Caco-2 (cell line): ENCODE measurements around the gene SNX21. TPM values are rescaled to one million over a fixed set of nuclear protein-coding genes. Genes with fewer than 3 reads are reported as not detected.

Experiments used
- BruUV-seq: library from RNA; stranded (reverse); fragments of 400-500 nt; replicated peaks from 2 replicates; lab custom pipeline; 2021; lab: Mats Ljungman, UMichigan
- CTCF ChIA-PET: fragments of 300-600 bp; sonication (Branson Sonifier 250); formaldehyde crosslinking; loops from one replicate; lab custom pipeline; 2022; ENCODE audit warnings: antibody characterized with exemption; lab: Charles Lee
- POLR2A ChIA-PET: fragments of 300-600 bp; sonication (Branson Sonifier 250); formaldehyde crosslinking; loops from one replicate; lab custom pipeline; 2022; ENCODE audit warnings: antibody characterized with exemption; lab: Charles Lee
- DNase-seq, 2 experiments: peaks; one replicate each; pipeline versions ENCODE4 v3.0.0 to v3.0.0-alpha.2; 2020 to 2022
- H3K27me3 ChIP-seq: replicated peaks from 2 replicates; pipeline ENCODE4 v1.6.0; 2011; ENCODE audit warnings: low read length; ENCODE audit not compliant: control insufficient read depth, insufficient read depth
- H3K36me3 ChIP-seq: 2 replicates; pipeline ENCODE4 v1.5.1; 2011; ENCODE audit warnings: low read length; ENCODE audit not compliant: control insufficient read depth, insufficient read depth
- H3K4me1 ChIP-seq: fragments of 250-450 bp; sonication (Bioruptor Pico); 2 replicates; pipeline ENCODE4 v1.5.1; 2020; ENCODE audit warnings: mild to moderate bottlenecking
- H3K4me3 ChIP-seq: 2 replicates; pipeline ENCODE4 v1.5.1; 2011; ENCODE audit warnings: low read depth, mild to moderate bottlenecking, control low read depth, low read length
- H3K9me3 ChIP-seq: fragments of 250-450 bp; sonication (Bioruptor Pico); 2 replicates; pipeline ENCODE4 v1.5.1; 2020; ENCODE audit warnings: mild to moderate bottlenecking, moderate library complexity
- H3K27ac Mint-ChIP-seq: one replicate; pipeline ENCODE4 v1.8.0; 2022; ENCODE audit warnings: mixed read lengths; ENCODE audit not compliant: unreplicated experiment
- H3K27me3 Mint-ChIP-seq: one replicate; pipeline ENCODE4 v1.8.0; 2022; ENCODE audit warnings: mixed read lengths; ENCODE audit not compliant: insufficient read depth, unreplicated experiment
- H3K36me3 Mint-ChIP-seq: one replicate; pipeline ENCODE4 v1.8.0; 2022; ENCODE audit warnings: mild to moderate bottlenecking, mixed read lengths; ENCODE audit not compliant: insufficient read depth, unreplicated experiment
- H3K4me1 Mint-ChIP-seq: one replicate; pipeline ENCODE4 v1.8.0; 2022; ENCODE audit warnings: low read depth, mixed read lengths; ENCODE audit not compliant: unreplicated experiment
- H3K4me3 Mint-ChIP-seq: one replicate; pipeline ENCODE4 v1.8.0; 2022; ENCODE audit warnings: mild to moderate bottlenecking, moderate library complexity, mixed read lengths; ENCODE audit not compliant: unreplicated experiment
- H3K9me3 Mint-ChIP-seq: one replicate; pipeline ENCODE4 v1.8.0; 2022; ENCODE audit warnings: mixed read lengths; ENCODE audit not compliant: unreplicated experiment
- intact Hi-C: fragments of 100-400 bp; cut with micrococcal nuclease; formaldehyde crosslinking; loops from one replicate; pipeline ENCODE4 v1.10.0; 2022; ENCODE audit not compliant: unreplicated experiment
- total RNA-seq: library from RNA; stranded (reverse); gene quantifications from 2 replicates; pipeline ENCODE4 v1.2.3, GENCODE V29; 2022
- TF ChIP-seq, protein P1 (sequence below), 2 experiments: fragments of 200-600 bp in 1 of 2; IDR thresholded peaks; 1 replicate in 1 of 2; 2 replicates in 1 of 2; pipeline versions ENCODE4 v1.5.1 to v1.8.0; 2011 to 2022; ENCODE audit warnings: antibody characterized with exemption in 1 of 2, control low read depth in 1 of 2, inconsistent platforms in 1 of 2, low read depth in 1 of 2, low read length in 1 of 2, mild to moderate bottlenecking in 1 of 2, moderate library complexity in 1 of 2; ENCODE audit not compliant: insufficient read depth in 1 of 2, severe bottlenecking in 1 of 2, unreplicated experiment in 1 of 2

Gene SNX21
- total RNA-seq, 1 experiment from 2014 or later: 15.6 TPM

DNA sequence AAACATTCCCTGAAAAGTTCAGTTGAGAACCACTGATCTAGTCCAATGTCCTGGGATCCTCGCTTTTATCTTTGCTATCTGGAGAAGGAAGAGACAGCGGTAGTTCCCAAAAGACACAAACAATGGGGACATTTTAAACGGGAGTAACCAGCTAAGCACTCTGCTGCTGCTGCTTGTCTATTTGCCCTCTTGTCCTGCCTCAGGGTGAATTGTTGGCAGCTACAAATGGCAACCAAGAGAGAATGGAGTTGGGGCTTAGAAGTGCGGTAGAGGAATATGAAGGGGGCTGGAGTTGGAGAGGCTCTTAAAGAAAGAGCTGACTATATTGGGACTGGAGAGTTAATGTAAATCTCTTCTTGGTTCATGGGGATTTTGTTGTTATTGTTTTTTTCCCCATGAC, 41.0 kb downstream of the SNX21 start:
- H3K27me3 ChIP-seq: no peaks in the 10 kb centered on the region
- H3K27ac Mint-ChIP-seq: no peak overlapping the region
- DNase-seq: no peak
- H3K4me1 Mint-ChIP-seq: peaks cover 6% of the 10 kb centered on the region
- CTCF ChIA-PET: no interaction called here
- POLR2A ChIA-PET: interaction anchor here (0.7 kb wide), 1 partner anchor 11 kb away, joined by 3 read pairs; no protein-coding TSS in a partner anchor
- H3K9me3 Mint-ChIP-seq: no peaks in the 10 kb centered on the region
- no TSS peak for BruUV-seq
- peaks cover 4% of the 10 kb centered on the region; the same call in 1 of the 2 replicates for H3K36me3 ChIP-seq
- peaks cover 4% of the 10 kb centered on the region for H3K36me3 Mint-ChIP-seq
- TF ChIP-seq, protein P1, sequence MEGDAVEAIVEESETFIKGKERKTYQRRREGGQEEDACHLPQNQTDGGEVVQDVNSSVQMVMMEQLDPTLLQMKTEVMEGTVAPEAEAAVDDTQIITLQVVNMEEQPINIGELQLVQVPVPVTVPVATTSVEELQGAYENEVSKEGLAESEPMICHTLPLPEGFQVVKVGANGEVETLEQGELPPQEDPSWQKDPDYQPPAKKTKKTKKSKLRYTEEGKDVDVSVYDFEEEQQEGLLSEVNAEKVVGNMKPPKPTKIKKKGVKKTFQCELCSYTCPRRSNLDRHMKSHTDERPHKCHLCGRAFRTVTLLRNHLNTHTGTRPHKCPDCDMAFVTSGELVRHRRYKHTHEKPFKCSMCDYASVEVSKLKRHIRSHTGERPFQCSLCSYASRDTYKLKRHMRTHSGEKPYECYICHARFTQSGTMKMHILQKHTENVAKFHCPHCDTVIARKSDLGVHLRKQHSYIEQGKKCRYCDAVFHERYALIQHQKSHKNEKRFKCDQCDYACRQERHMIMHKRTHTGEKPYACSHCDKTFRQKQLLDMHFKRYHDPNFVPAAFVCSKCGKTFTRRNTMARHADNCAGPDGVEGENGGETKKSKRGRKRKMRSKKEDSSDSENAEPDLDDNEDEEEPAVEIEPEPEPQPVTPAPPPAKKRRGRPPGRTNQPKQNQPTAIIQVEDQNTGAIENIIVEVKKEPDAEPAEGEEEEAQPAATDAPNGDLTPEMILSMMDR (IDR thresholded peaks at IDR 0.05; ENCODE audit: insufficient read depth in 1 of 2, low read depth in 1 of 2, low read length in 1 of 2, severe bottlenecking in 1 of 2, unreplicated experiment in 1 of 2): no peak
- no peaks in the 10 kb centered on the region for H3K27me3 Mint-ChIP-seq
- no peak overlapping the region for H3K4me3 Mint-ChIP-seq
- H3K4me1 ChIP-seq: no peaks in the 10 kb centered on the region
- no peak overlapping the region for H3K4me3 ChIP-seq
- intact Hi-C loops: no loop called here
- H3K9me3 ChIP-seq: no peaks in the 10 kb centered on the region

DNA sequence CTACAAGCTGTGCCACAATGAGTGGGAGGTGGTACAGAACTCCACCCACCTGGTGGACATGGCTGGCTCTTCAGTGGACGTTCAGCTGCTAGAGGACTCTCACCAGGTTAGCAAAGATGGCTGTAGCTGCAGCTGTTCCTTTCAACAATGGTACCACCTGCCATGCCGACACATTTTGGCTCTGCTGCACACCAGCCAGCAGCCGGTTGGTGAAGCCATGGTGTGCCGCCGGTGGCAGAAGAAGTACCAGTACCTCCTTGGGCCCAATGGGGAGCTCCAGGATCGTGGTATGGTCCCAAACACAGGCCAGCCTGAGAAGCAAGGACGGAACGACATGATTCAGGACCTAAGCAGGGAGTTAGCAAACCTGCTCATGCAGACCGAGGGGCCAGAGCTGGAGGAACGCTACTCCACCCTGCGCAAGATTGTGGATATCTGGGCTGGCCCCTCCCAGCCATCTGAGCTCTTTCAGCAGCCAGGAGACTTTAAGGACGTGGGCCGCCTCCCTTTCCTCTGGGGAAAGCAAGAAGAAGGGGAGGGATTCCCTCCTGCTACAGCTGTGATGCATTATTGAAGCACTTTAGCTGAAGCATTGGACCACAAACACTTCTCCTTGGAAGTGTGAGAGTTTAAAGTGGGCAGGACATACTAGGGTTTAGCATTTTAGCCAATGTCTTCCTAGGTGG, 44.6 kb downstream of the SNX21 start:
- Mint-ChIP-seq H3K36me3 (peaks cover 21% of the 10 kb centered on the region), H3K27ac (no peak overlapping the region), H3K4me3 (no peak overlapping the region), H3K9me3 (no peaks in the 10 kb centered on the region), H3K27me3 (no peaks in the 10 kb centered on the region), H3K4me1 (peaks cover 19% of the 10 kb centered on the region)
- no peaks in the 10 kb centered on the region for H3K9me3 ChIP-seq
- intact Hi-C loops: no loop called here
- H3K36me3 ChIP-seq: peaks cover 5% of the 10 kb centered on the region
- no peaks in the 10 kb centered on the region for H3K27me3 ChIP-seq
- CTCF ChIA-PET: interaction anchor here (1.0 kb wide), 1 partner anchor 13 kb away, joined by 4 read pairs; the partner anchor contains the start of genes CTSA and NEURL2
- no TSS peak for BruUV-seq
- H3K4me1 ChIP-seq: no peaks in the 10 kb centered on the region
- DNase-seq: no peak
- POLR2A ChIA-PET: no interaction called here
- no peak overlapping the region for H3K4me3 ChIP-seq
- TF ChIP-seq, protein P1 (IDR thresholded peaks at IDR 0.05; ENCODE audit: insufficient read depth in 1 of 2, low read depth in 1 of 2, low read length in 1 of 2, severe bottlenecking in 1 of 2, unreplicated experiment in 1 of 2): no peak

DNA sequence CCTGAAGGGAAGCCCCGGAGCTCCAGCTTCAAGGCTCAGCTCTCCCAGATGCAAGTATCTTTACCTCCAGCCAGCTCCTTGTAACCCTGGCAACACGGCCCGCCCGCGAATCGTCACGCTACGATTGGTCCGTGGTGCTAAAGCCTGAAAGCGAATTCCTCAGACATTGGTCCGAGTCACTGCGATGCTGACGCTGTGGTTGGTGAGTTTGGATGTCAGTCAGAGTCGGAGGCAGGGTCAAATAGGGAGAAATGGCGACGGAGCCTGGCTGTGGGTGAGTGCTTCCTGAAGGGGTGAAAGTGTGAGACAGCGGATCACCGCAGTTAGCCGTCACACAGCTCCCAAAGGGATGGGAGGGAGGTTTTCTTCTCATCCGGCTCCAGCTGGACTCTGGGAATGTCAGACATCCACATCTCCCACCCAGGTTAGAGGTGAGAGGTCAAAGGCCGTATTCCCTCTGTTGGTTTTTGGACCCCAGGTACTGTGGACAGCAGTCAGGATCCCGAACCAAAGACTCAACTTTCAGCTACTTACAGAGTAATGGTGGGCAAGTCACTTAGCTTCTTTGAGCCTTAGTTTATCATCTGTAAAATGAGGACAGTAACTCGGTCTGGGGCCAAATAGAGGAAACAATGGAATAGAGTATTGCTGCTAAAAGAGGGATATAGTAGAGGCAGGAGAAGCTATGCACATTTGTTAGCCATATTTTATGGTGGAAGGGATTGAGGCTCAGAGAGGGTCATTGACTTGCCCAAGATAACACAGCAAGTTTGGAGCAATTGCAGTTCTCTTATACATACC, 47.6 kb downstream of the SNX21 start, which contains the start of gene ZSWIM1:
Gene ZSWIM1, plus strand, starts transcription at position 240 of the 801 bp plus-strand sequence. CDS start 1,366 bp downstream, outside the sequence.
- TF ChIP-seq, protein P1 (IDR thresholded peaks at IDR 0.05; ENCODE audit: insufficient read depth in 1 of 2, low read depth in 1 of 2, low read length in 1 of 2, severe bottlenecking in 1 of 2, unreplicated experiment in 1 of 2): no peak
- Mint-ChIP-seq H3K27ac (peak within 1 kb of the TSS; percentile 95), H3K4me1 (peaks cover 19% of the 10 kb centered on the region), H3K4me3 (peak within 1 kb of the TSS; percentile 96), H3K36me3 (peaks cover 25% of the 10 kb centered on the region), H3K9me3 (no peaks in the 10 kb centered on the region), H3K27me3 (no peaks in the 10 kb centered on the region)
- DNase-seq: peak; percentile 100
- BruUV-seq: TSS peak; percentile 77
- H3K36me3 ChIP-seq: peaks cover 7% of the 10 kb centered on the region
- POLR2A ChIA-PET: interaction anchor here (0.5 to 2.2 kb wide), 23 partner anchors 9 to 972 kb away, joined by 3 to 34 read pairs (median 5); partner anchors contain the start of genes CTSA, DNTTIP1, NEURL2 and PCIF1
- intact Hi-C loops: loop anchor here (1.0 kb wide), 2 partner anchors 9 to 24 kb away; partner anchors contain the start of genes ACOT8 and ZSWIM3
- H3K4me1 ChIP-seq: no peaks in the 10 kb centered on the region
- no peaks in the 10 kb centered on the region for H3K9me3 ChIP-seq
- CTCF ChIA-PET: interaction anchor here (0.5 to 2.2 kb wide), 14 partner anchors 10 to 365 kb away, joined by 3 to 34 read pairs (median 4); partner anchors contain the start of genes CTSA and NEURL2
- H3K27me3 ChIP-seq: no peaks in the 10 kb centered on the region
- H3K4me3 ChIP-seq: peak within 1 kb of the TSS; percentile 66
